Ovary (tissue), 3 donors: ENCODE data around the gene PLAAT3.

Experiments used
- CTCF ChIP-seq, 3 donors: fragments of 450-650 bp in 2 of 3; fragments of 200-600 bp in 1 of 3; IDR thresholded peaks; one replicate each; pipeline versions ENCODE4 v1.5.1 to v1.8.0; 2016 to 2022; ENCODE audit warnings: antibody characterized with exemption in 3 of 3, mild to moderate bottlenecking in 1 of 3
- EP300 ChIP-seq: sonication (generic); formaldehyde crosslinking; IDR thresholded peaks from one replicate; pipeline ENCODE4 v1.6.1; 2017; ENCODE audit warnings: antibody characterized with exemption
- POLR2A ChIP-seq: fragments of 450-650 bp; IDR thresholded peaks from one replicate; pipeline ENCODE4 v1.6.1; 2017; ENCODE audit warnings: antibody characterized with exemption, mild to moderate bottlenecking, moderate library complexity
- donor health status: DM: no; HTN: no; CAD: no.

DNA sequence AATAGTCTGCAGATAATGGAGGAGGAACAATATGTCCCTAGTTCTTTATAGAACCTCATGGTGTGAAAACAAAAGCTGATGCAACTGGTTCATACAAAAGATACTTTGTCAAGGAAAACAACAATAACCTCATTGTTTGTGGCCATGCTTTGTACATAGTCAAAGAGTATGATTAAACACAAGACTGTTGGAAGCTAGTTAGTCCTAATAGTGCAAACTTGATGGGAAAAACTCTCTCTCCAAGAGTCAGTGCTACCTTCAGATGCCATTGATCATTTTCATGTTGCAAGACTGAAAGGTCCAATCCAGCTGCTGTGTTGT is 30.9 kb downstream of the PLAAT3 start:
- TF ChIP-seq CTCF (IDR thresholded peaks at IDR 0.05) (no peak), POLR2A (no peak), EP300 (no peak)
